K562 (cell line): Measurements from ENCODE around the gene DNASE1L1. TPM values are rescaled to one million over a fixed set of nuclear protein-coding genes. Genes with fewer than 3 reads are reported as not detected.

Experiments used
- ATAC-seq: fragments of 200-7000 bp; cut with Tn5 transposase; 3 replicates; pipeline ENCODE4 v1.9.1; 2020; ENCODE audit warnings: moderate library complexity
- BruUV-seq: library from RNA; stranded (reverse); fragments of 400-500 nt; replicated peaks from 2 replicates; lab custom pipeline; 2021; lab: Mats Ljungman, UMichigan
- CTCF ChIA-PET: fragments of 300-600 bp; formaldehyde crosslinking; extraction: SDS; loops from one replicate; lab custom pipeline; 2021; ENCODE audit warnings: low intra/inter-chr PET ratio; lab: Yijun Ruan, JAX
- POLR2A ChIA-PET: fragments of 300-600, 350-650 bp; sonication (Branson Sonifier 250); formaldehyde crosslinking; extraction: SDS; loops from one replicate; lab custom pipeline; 2021; ENCODE audit warnings: antibody characterized with exemption, inconsistent platforms; lab: Yijun Ruan, JAX
- DNase-seq, 4 experiments: peaks; one replicate each; pipeline versions ENCODE4 v3.0.0 to v3.0.0-alpha.2; 2011 to 2018; ENCODE audit warnings: low spot score in 3 of 4, mixed read lengths in 3 of 4; ENCODE audit errors: extremely low read depth in 1 of 4
- FAIRE-seq: peaks from 2 replicates; lab custom pipeline; 2011; peaks lifted over from hg19 to GRCh38; lab: Jason Lieb, UNC
- H2AFZ ChIP-seq: 2 replicates; pipeline ENCODE4 v1.6.0; 2011; ENCODE audit warnings: low read depth, low read length, control low read depth, inconsistent platforms
- H3K27ac ChIP-seq: fragments of 200-600 bp; 3 replicates; pipeline ENCODE4 v1.8.0; 2011; ENCODE audit warnings: low read depth, mild to moderate bottlenecking, control low read depth, inconsistent platforms, low read length, moderate library complexity, mixed read lengths; ENCODE audit errors: extremely low read depth
- H3K27me3 ChIP-seq, 2 experiments: fragments of 300-600 bp in 1 of 2; 2 replicates in 1 of 2; 3 replicates in 1 of 2; pipeline versions ENCODE4 v1.6.0 to v1.8.0; 2011; ENCODE audit warnings: inconsistent platforms in 2 of 2, low read length in 2 of 2, mild to moderate bottlenecking in 1 of 2, mixed read lengths in 1 of 2, moderate library complexity in 1 of 2; ENCODE audit not compliant: control insufficient read depth in 2 of 2, insufficient read depth in 2 of 2
- H3K36me3 ChIP-seq: fragments of 300-600 bp; 3 replicates; pipeline ENCODE4 v1.8.0; 2011; ENCODE audit warnings: mild to moderate bottlenecking, low read length, inconsistent platforms; ENCODE audit not compliant: control insufficient read depth, insufficient read depth
- H3K4me1 ChIP-seq, 2 experiments: fragments of 200-600 bp in 1 of 2; replicated peaks in 1 of 2; 2 replicates in 1 of 2; 3 replicates in 1 of 2; pipeline versions ENCODE4 v1.5.1 to v1.8.0; 2011; ENCODE audit warnings: inconsistent platforms in 2 of 2, low read length in 2 of 2, mild to moderate bottlenecking in 1 of 2, mixed read lengths in 1 of 2, moderate library complexity in 1 of 2; ENCODE audit not compliant: control insufficient read depth in 2 of 2, insufficient read depth in 2 of 2
- H3K4me2 ChIP-seq: 2 replicates; pipeline ENCODE4 v1.6.1; 2011; ENCODE audit warnings: low read length, control low read depth, inconsistent platforms, mixed read lengths; ENCODE audit not compliant: insufficient read depth
- H3K4me3 ChIP-seq: fragments of 200-600 bp; sonication (generic), shearing (Covaris generic); 2 replicates; pipeline ENCODE4 v1.5.1; 2016; ENCODE audit warnings: control low read depth, inconsistent platforms
- H3K79me2 ChIP-seq: fragments of 200-600 bp; 3 replicates; pipeline ENCODE4 v1.8.0; 2011; ENCODE audit warnings: low read length, inconsistent platforms; ENCODE audit not compliant: control insufficient read depth, insufficient read depth
- H3K9ac ChIP-seq, 2 experiments: 2 replicates each; pipeline versions ENCODE4 v1.6.0 to v1.6.1; 2011; ENCODE audit warnings: low read depth in 2 of 2, low read length in 2 of 2, control low read depth in 1 of 2, inconsistent platforms in 1 of 2, mild to moderate bottlenecking in 1 of 2, mixed read lengths in 1 of 2; ENCODE audit not compliant: insufficient read depth in 1 of 2
- H3K9me1 ChIP-seq: one replicate; pipeline ENCODE4 v1.6.0; 2011; ENCODE audit warnings: inconsistent platforms, mild to moderate bottlenecking, low read length, moderate library complexity; ENCODE audit not compliant: control insufficient read depth, insufficient read depth
- H3K9me3 ChIP-seq: replicated peaks from 2 replicates; pipeline ENCODE4 v1.5.1; 2011; ENCODE audit warnings: low read depth, low read length, inconsistent platforms; ENCODE audit not compliant: control insufficient read depth, insufficient read depth
- H4K20me1 ChIP-seq: replicated peaks from 2 replicates; pipeline ENCODE4 v1.6.1; 2011; ENCODE audit warnings: low read length, inconsistent platforms, mixed read lengths; ENCODE audit not compliant: control insufficient read depth, insufficient read depth
- CBFB ChIP-seq: sonication (generic); formaldehyde crosslinking; IDR thresholded peaks from 2 replicates; pipeline ENCODE4 v1.4.0; 2020; ENCODE audit warnings: mild to moderate bottlenecking, missing genetic modification reagents
- DNMT1 ChIP-seq: fragments of 450-650 bp; IDR thresholded peaks from 2 replicates; pipeline ENCODE4 v1.6.1; 2016; ENCODE audit warnings: antibody characterized with exemption, mild to moderate bottlenecking
- FIP1L1 ChIP-seq: fragments of 200-400 bp; formaldehyde crosslinking; IDR thresholded peaks from 2 replicates; pipeline ENCODE4 v1.6.1; 2018; ENCODE audit warnings: mild to moderate bottlenecking, low read depth, low read length; ENCODE audit not compliant: poor library complexity, severe bottlenecking
- FUS ChIP-seq: fragments of 200-400 bp; formaldehyde crosslinking; optimal IDR thresholded peaks from 2 replicates; pipeline ENCODE3; 2017; ENCODE audit warnings: low read depth, low read length
- NFIC ChIP-seq: fragments of 450-650 bp; IDR thresholded peaks from 2 replicates; pipeline ENCODE4 v1.6.1; 2017; ENCODE audit warnings: mild to moderate bottlenecking, inconsistent platforms
- SAFB2 ChIP-seq: fragments of 200-400 bp; formaldehyde crosslinking; IDR thresholded peaks from 2 replicates; pipeline ENCODE4 v1.6.1; 2018; ENCODE audit warnings: borderline replicate concordance, low read length, low read depth, moderate library complexity; ENCODE audit not compliant: severe bottlenecking
- ZNF431 ChIP-seq: sonication (generic); formaldehyde crosslinking; IDR thresholded peaks from 2 replicates; pipeline ENCODE4 v1.8.0; 2022; ENCODE audit warnings: mild to moderate bottlenecking, missing genetic modification reagents
- ZNF445 ChIP-seq: fragments of 250-450 bp; sonication (Bioruptor Pico); IDR thresholded peaks from 2 replicates; pipeline ENCODE4 v1.4.0; 2020; ENCODE audit warnings: low read depth, mild to moderate bottlenecking, moderate library complexity
- ZNF583 ChIP-seq: fragments of 250-450 bp; sonication (Bioruptor Pico); IDR thresholded peaks from 2 replicates; pipeline ENCODE4 v1.4.0; 2020
- WGBS: fragments of 100-300 bp; shearing (Covaris generic); methylation state at CpG from one replicate; pipeline ENCODE4 v1.1.6; 2016; ENCODE audit warnings: low coverage, mixed read lengths; ENCODE audit not compliant: insufficient coverage; ENCODE audit errors: missing lambda C conversion rate; 5-methylcytosine and 5-hydroxymethylcytosine counted together
- in situ Hi-C: fragments of 300-500 bp; cut with MboI; formaldehyde crosslinking; loops from 4 replicates; pipeline ENCODE4 v1.15.0; 2018; ENCODE audit warnings: inconsistent platforms, mixed read lengths
- intact Hi-C: fragments of 100-400 bp; cut with micrococcal nuclease; formaldehyde crosslinking; loops from 2 replicates; pipeline ENCODE4 v1.14.2; 2022
- polyA plus RNA-seq, 8 experiments: library from polyadenylated mRNA; depleted of rRNA in 4 of 8; stranded (reverse) in 5 of 8; unstranded in 3 of 8; fragments of >200 nt; fragmentation: Nextera tagmentation in 2 of 8; fragmentation: Illumina TruSeq in 1 of 8; extraction: Ambion mirVana in 2 of 8; extraction: Trizol in 1 of 8; gene quantifications; 2 replicates each; pipeline versions ENCODE4 v1.2.1 to v1.2.3, GENCODE V29; 2011 to 2014; ENCODE audit warnings: inconsistent platforms in 1 of 8, missing spikeins in 1 of 8
- total RNA-seq, 7 experiments: library from RNA; depleted of rRNA in 6 of 7; stranded (reverse); fragments of >200 nt in 6 of 7; fragmentation: Illumina TruSeq in 2 of 7; extraction: Trizol in 2 of 7; gene quantifications; 2 replicates each; pipeline versions ENCODE4 v1.2.1 to v1.2.3, GENCODE V29; 2011 to 2021; ENCODE audit warnings: low replicate concordance in 1 of 7
- TF ChIP-seq, protein P1 (sequence below): fragments of 450-650 bp; conservative IDR thresholded peaks from 2 replicates; pipeline ENCODE4 v1.6.1; 2016; ENCODE audit warnings: missing genetic modification characterization, low read depth, mild to moderate bottlenecking, missing compliant biosample characterization, moderate library complexity
- TF ChIP-seq, protein P2 (sequence below): fragments of 250-450 bp; sonication (Bioruptor Pico); IDR thresholded peaks from 2 replicates; pipeline ENCODE4 v1.8.0; 2022; ENCODE audit warnings: inconsistent platforms
- TF ChIP-seq, protein P3 (sequence below), 2 experiments: fragments of 450-650 bp; conservative IDR thresholded peaks; 2 replicates each; pipeline ENCODE4 v1.6.1; 2017; ENCODE audit warnings: mild to moderate bottlenecking in 2 of 2, moderate library complexity in 2 of 2
- TF ChIP-seq, protein P4 (sequence below): fragments of 450-650 bp; IDR thresholded peaks from 2 replicates; pipeline ENCODE4 v1.6.1; 2016; ENCODE audit warnings: antibody characterized with exemption
- TF ChIP-seq, protein P5 (sequence below): sonication (generic); formaldehyde crosslinking; IDR thresholded peaks from 2 replicates; pipeline ENCODE4 v1.9.0; 2022; ENCODE audit warnings: mild to moderate bottlenecking, missing genetic modification reagents

The DNASE1L1 gene
- total and polyA plus RNA-seq, 9 of the 15 experiments (the other 6 are each of a cell fraction or from before 2014, with no cell fraction given), result 0.73 to 12.6 (median 7.9) TPM

DNA sequence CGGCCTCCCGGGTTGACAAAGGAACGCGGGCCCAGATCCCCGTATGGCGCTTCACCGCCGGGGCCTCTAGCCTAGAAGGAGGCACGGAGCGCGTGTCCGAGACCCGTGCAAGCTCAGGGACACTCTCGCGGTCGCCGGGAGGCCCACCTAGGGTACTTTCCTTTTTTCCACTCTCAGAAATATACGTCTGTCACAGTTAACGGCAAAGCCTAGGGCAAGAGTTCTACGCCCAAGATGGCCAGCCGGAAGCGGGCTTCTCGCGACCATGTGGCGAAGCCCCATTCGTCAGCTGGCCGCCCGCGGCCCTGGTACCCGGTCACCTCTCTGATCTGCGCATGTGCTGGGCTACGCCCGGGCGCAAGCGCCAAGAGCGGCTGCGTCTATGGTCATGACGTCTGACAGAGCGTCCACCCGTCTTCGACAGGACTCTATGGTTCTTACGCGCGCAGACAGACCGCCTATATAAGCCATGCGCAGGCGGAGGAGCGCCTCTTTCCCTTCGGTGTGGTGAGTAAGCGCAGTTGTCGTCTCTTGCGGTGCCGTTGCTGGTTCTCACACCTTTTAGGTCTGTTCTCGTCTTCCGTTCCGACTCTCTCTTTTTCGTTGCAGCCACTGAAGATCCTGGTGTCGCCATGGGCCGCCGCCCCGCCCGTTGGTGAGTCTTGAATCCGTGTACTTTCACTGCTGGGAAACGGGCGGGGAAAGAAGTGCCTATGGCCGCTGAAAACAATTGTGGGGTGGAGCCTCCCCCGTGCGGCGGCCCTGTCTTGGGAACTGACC is 11.0 kb downstream of the DNASE1L1 start, which contains the start of gene RPL10:
Gene RPL10 (plus strand): TSS at position 490 of the 780 bp plus-strand sequence. CDS start 143 bp downstream, at position 633.
- H4K20me1 ChIP-seq, result peaks cover 13% of the 10 kb centered on the region
- peaks cover 42% of the 10 kb centered on the region for H3K79me2 ChIP-seq
- peak within 1 kb of the TSS; percentile 85 for H2AFZ ChIP-seq
- in situ Hi-C loops, result no loop called here
- H3K4me1 ChIP-seq, result peaks cover 5 to 18% of the 10 kb centered on the region in 2 experiments; a peak in 3 of 5 replicates
- H3K4me2 ChIP-seq, result peak within 1 kb of the TSS; percentile 97
- 0% methylated on average over 44 of the region's 69 CpGs for WGBS
- no peaks in the 10 kb centered on the region for H3K27me3 ChIP-seq
- ChIA-PET POLR2A (interaction anchor here (0.5 to 6.0 kb wide), 31 partner anchors 12 to 148 kb away, joined by 3 to 85 read pairs (median 5); partner anchors contain the start of genes ATP6AP1, DNASE1L1, EMD and FAM50A), CTCF (interaction anchor here (3.3 kb wide), 1 partner anchor 137 kb away, joined by 17 read pairs; no protein-coding TSS in a partner anchor)
- no peaks in the 10 kb centered on the region for H3K9me1 ChIP-seq
- peak within 1 kb of the TSS; percentile 76 for H3K4me3 ChIP-seq
- peak within 1 kb of the TSS; percentile 97 for H3K27ac ChIP-seq
- DNase-seq (peak; percentile 89 to 98 (median 94)), FAIRE-seq (peak; percentile 93), ATAC-seq (peak; percentile 69)
- H3K36me3 ChIP-seq, result peaks cover 35% of the 10 kb centered on the region
- peak within 1 kb of the TSS; percentile 95 to 98 for H3K9ac ChIP-seq
- no peaks in the 10 kb centered on the region; the same call in 1 of the 2 replicates for H3K9me3 ChIP-seq
- intact Hi-C loops, result loop anchor here (5.0 kb wide), 1 partner anchor 89 kb away; the partner anchor contains the start of gene UBL4A
- no TSS peak for BruUV-seq
- TF ChIP-seq, protein P1, sequence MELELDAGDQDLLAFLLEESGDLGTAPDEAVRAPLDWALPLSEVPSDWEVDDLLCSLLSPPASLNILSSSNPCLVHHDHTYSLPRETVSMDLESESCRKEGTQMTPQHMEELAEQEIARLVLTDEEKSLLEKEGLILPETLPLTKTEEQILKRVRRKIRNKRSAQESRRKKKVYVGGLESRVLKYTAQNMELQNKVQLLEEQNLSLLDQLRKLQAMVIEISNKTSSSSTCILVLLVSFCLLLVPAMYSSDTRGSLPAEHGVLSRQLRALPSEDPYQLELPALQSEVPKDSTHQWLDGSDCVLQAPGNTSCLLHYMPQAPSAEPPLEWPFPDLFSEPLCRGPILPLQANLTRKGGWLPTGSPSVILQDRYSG (tag), result peak; percentile 70; the same call in 1 of the 2 replicates
- no peak for TF ChIP-seq FIP1L1
- TF ChIP-seq CBFB, result peak; percentile 82; the same call in 1 of the 2 replicates
- no peak for TF ChIP-seq FUS
- TF ChIP-seq, protein P2, sequence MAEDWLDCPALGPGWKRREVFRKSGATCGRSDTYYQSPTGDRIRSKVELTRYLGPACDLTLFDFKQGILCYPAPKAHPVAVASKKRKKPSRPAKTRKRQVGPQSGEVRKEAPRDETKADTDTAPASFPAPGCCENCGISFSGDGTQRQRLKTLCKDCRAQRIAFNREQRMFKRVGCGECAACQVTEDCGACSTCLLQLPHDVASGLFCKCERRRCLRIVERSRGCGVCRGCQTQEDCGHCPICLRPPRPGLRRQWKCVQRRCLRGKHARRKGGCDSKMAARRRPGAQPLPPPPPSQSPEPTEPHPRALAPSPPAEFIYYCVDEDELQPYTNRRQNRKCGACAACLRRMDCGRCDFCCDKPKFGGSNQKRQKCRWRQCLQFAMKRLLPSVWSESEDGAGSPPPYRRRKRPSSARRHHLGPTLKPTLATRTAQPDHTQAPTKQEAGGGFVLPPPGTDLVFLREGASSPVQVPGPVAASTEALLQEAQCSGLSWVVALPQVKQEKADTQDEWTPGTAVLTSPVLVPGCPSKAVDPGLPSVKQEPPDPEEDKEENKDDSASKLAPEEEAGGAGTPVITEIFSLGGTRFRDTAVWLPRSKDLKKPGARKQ (CRISPR knock-in tag), result no peak
- TF ChIP-seq, protein P3, sequence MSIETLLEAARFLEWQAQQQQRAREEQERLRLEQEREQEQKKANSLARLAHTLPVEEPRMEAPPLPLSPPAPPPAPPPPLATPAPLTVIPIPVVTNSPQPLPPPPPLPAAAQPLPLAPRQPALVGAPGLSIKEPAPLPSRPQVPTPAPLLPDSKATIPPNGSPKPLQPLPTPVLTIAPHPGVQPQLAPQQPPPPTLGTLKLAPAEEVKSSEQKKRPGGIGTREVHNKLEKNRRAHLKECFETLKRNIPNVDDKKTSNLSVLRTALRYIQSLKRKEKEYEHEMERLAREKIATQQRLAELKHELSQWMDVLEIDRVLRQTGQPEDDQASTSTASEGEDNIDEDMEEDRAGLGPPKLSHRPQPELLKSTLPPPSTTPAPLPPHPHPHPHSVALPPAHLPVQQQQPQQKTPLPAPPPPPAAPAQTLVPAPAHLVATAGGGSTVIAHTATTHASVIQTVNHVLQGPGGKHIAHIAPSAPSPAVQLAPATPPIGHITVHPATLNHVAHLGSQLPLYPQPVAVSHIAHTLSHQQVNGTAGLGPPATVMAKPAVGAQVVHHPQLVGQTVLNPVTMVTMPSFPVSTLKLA (conservative IDR thresholded peaks at IDR 0.05), result peak; percentile 14 to 41; a peak in 3 of 4 replicates
- TF ChIP-seq DNMT1, result no peak
- TF ChIP-seq, protein P4, sequence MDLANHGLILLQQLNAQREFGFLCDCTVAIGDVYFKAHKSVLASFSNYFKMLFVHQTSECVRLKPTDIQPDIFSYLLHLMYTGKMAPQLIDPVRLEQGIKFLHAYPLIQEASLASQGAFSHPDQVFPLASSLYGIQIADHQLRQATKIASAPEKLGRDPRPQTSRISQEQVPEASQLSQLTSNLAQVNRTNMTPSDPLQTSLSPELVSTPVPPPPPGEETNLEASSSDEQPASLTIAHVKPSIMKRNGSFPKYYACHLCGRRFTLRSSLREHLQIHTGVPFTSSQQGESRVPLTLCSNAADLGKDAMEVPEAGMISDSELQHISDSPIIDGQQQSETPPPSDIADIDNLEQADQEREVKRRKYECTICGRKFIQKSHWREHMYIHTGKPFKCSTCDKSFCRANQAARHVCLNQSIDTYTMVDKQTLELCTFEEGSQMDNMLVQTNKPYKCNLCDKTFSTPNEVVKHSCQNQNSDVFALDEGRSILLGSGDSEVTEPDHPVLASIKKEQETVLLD, result peak; percentile 95
- TF ChIP-seq SAFB2, result no peak
- no peak for TF ChIP-seq ZNF583 (CRISPR knock-in tag)
- TF ChIP-seq ZNF431 (CRISPR knock-in tag), result peak; percentile 31; the same call in 1 of the 2 replicates
- TF ChIP-seq, protein P5, sequence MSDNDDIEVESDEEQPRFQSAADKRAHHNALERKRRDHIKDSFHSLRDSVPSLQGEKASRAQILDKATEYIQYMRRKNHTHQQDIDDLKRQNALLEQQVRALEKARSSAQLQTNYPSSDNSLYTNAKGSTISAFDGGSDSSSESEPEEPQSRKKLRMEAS (CRISPR knock-in tag), result peak; percentile 90
- TF ChIP-seq ZNF445 (CRISPR knock-in tag), result no peak
- peak; percentile 72 for TF ChIP-seq NFIC
